SHP77 treated with DMSO at 0.1 percent for 48 hours (cell line): ENCODE results near the gene COX10.
"Not testable (repeated sequence)": the region's sequence is repeated elsewhere in the genome, so short reads cannot be mapped to it uniquely, and the experiment has no call there.

Experiments used
- DNase-seq: peaks from one replicate; lab custom pipeline; 2025; lab: John Stamatoyannopoulos, UW

Gene COX10

GRCh38 chr17:14179951-14180350, 110.6 kb downstream of the COX10 start:
- not testable (repeated sequence) for DNase-seq

- DNase-seq: not testable (repeated sequence)
Measured at GRCh38 chr17:14182084-14182483, 112.8 kb downstream of the COX10 start.

GRCh38 chr17:14184536-14184935, 115.2 kb downstream of the COX10 start:
- DNase-seq: not testable (repeated sequence)

GRCh38 chr17:14186443-14186842, 117.1 kb downstream of the COX10 start:
- not testable (repeated sequence) for DNase-seq

GRCh38 chr17:14190774-14191173, 121.5 kb downstream of the COX10 start:
- not testable (repeated sequence) for DNase-seq

- DNase-seq: not testable (repeated sequence)
Measured at GRCh38 chr17:14191469-14191868, 122.2 kb downstream of the COX10 start.

- DNase-seq: not testable (repeated sequence)
Measured at GRCh38 chr17:14192039-14192438, 122.7 kb downstream of the COX10 start.

- DNase-seq: not testable (repeated sequence)
Measured at GRCh38 chr17:14192636-14193344, 123.5 kb downstream of the COX10 start.

GRCh38 chr17:14196377-14196997, 127.2 kb downstream of the COX10 start:
- DNase-seq: no peak

- DNase-seq: no peak
Measured at GRCh38 chr17:14197057-14197456, 127.8 kb downstream of the COX10 start.

- no peak for DNase-seq
Measured at GRCh38 chr17:14197586-14197985, 128.3 kb downstream of the COX10 start.

GRCh38 chr17:14198013-14198412, 128.7 kb downstream of the COX10 start:
- DNase-seq: no peak

GRCh38 chr17:14198575-14198974, 129.3 kb downstream of the COX10 start:
- DNase-seq: no peak

GRCh38 chr17:14199601-14200000, 130.3 kb downstream of the COX10 start:
- DNase-seq: no peak

- no peak for DNase-seq
Measured at GRCh38 chr17:14200354-14200753, 131.1 kb downstream of the COX10 start.

- no peak for DNase-seq
Measured at GRCh38 chr17:14201021-14201987, 132.0 kb downstream of the COX10 start.

GRCh38 chr17:14201988-14202380, 132.7 kb downstream of the COX10 start:
- no peak for DNase-seq

- DNase-seq: no peak
Measured at GRCh38 chr17:14202388-14203166, 133.3 kb downstream of the COX10 start.

GRCh38 chr17:14203388-14203787, 134.1 kb downstream of the COX10 start:
- DNase-seq: no peak

- DNase-seq: no peak
Measured at GRCh38 chr17:14204084-14204483, 134.8 kb downstream of the COX10 start.

- DNase-seq: no peak
Measured at GRCh38 chr17:14204546-14204945, 135.2 kb downstream of the COX10 start.

- DNase-seq: no peak
Measured at GRCh38 chr17:14205380-14205779, 136.1 kb downstream of the COX10 start.
